Memory B cell (primary cell): ENCODE results near the gene MYADML2.

Experiments used
- ATAC-seq: fragments of 150-1000 bp; cut with Tn5 transposase; 2 replicates; pipeline ENCODE4 v1.10.0; 2021; ENCODE audit warnings: low read depth, mild to moderate bottlenecking, moderate library complexity
- DNase-seq, 2 donors: peaks; one replicate each; pipeline ENCODE4 v3.0.0; 2022; ENCODE audit warnings: low spot score in 2 of 2
- H3K27ac Mint-ChIP-seq: one replicate; pipeline ENCODE4 v1.8.0; 2022; ENCODE audit warnings: mild to moderate bottlenecking, moderate library complexity, mixed read lengths
- H3K27me3 Mint-ChIP-seq: one replicate; pipeline ENCODE4 v1.8.0; 2022; ENCODE audit warnings: mixed read lengths
- H3K36me3 Mint-ChIP-seq: one replicate; pipeline ENCODE4 v1.8.0; 2022; ENCODE audit warnings: mild to moderate bottlenecking, mixed read lengths
- H3K4me1 Mint-ChIP-seq: one replicate; pipeline ENCODE4 v1.8.0; 2022; ENCODE audit warnings: mixed read lengths
- H3K4me3 Mint-ChIP-seq: one replicate; pipeline ENCODE4 v1.8.0; 2022; ENCODE audit warnings: mild to moderate bottlenecking, moderate library complexity, mixed read lengths
- H3K9me3 Mint-ChIP-seq: one replicate; pipeline ENCODE4 v1.8.0; 2022; ENCODE audit warnings: mixed read lengths

Gene MYADML2

GRCh38 chr17:81912441-81913309, 34.4 kb downstream of the MYADML2 start:
- Mint-ChIP-seq H3K27ac (no peak overlapping the region), H3K27me3 (no peaks in the 10 kb centered on the region), H3K4me3 (peak overlapping the region; percentile 22), H3K9me3 (no peaks in the 10 kb centered on the region), H3K4me1 (peaks cover 15% of the 10 kb centered on the region), H3K36me3 (peaks cover 4% of the 10 kb centered on the region)
- ATAC-seq (no peak), DNase-seq (no peak)

DNA sequence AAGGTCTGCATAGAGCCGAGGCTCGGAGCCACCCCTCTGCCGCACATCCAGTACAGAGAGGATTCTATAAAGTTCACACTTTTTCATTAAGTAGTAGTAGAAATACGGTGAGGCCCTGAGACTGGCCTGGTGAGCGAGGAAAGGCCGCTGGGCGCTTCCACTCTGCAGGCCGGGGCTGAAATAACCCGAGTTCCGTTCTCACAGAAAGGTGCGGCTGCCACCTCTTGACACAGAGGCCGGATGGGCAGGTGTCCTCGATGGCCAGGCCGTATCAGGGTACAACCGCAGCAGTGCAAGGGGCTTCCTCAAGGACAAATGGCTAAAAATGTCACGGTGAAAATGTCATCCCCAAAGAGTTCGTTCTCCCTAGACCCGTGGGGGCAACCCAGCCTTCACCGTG, 35.1 kb downstream of the MYADML2 start:
- Mint-ChIP-seq H3K4me1 (peaks cover 10% of the 10 kb centered on the region), H3K36me3 (peaks cover 4% of the 10 kb centered on the region), H3K27me3 (no peaks in the 10 kb centered on the region), H3K27ac (peak overlapping the region; percentile 69), H3K9me3 (no peaks in the 10 kb centered on the region), H3K4me3 (peak overlapping the region; percentile 86)
- ATAC-seq, result no peak
- DNase-seq, result no peak

GRCh38 chr17:81911277-81911961, 35.6 kb downstream of the MYADML2 start, which contains the start of gene PCYT2:
Gene PCYT2, minus strand, starts transcription at chr17:81911399. Its CDS starts 44 bp downstream, at chr17:81911355.
- Mint-ChIP-seq H3K4me3 (peak within 1 kb of the TSS; percentile 86), H3K4me1 (peaks cover 7% of the 10 kb centered on the region), H3K27me3 (no peaks in the 10 kb centered on the region), H3K36me3 (peaks cover 4% of the 10 kb centered on the region), H3K9me3 (no peaks in the 10 kb centered on the region), H3K27ac (peak within 1 kb of the TSS; percentile 69)
- ATAC-seq, result peak; percentile 94
- peak; percentile 84 to 90 for DNase-seq

DNA sequence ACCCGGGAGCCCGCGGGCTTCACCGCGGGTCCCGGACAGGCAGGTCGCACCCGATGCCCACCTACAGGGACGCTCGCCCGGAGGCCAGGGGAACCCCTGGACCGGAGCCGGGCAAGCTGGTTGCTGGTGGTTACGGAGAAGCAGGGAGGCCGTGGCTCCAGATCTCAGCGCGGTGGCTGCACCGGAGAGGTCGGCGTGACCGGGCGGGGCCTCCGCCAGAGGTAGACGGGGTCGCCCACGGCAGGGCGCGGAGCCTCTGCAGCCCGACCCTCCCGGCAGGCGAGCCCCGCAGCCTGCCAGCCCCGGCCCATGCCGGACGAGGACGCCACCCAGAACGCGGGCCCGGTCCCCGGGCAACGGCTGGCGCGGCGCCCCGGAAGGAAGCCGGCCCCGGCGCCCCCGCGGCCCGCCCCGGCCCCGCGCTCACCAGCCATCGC, 36.2 kb downstream of the MYADML2 start:
- Mint-ChIP-seq H3K4me1 (peaks cover 6% of the 10 kb centered on the region), H3K9me3 (no peaks in the 10 kb centered on the region), H3K4me3 (peak overlapping the region; percentile 81), H3K36me3 (peaks cover 4% of the 10 kb centered on the region), H3K27ac (no peak overlapping the region), H3K27me3 (no peaks in the 10 kb centered on the region)
- ATAC-seq (peak; percentile 13), DNase-seq (no peak)

- no peak overlapping the region for H3K27ac Mint-ChIP-seq
Observed at GRCh38 chr17:81909966-81910839, 36.8 kb downstream of the MYADML2 start.

GRCh38 chr17:81909231-81909630, 37.8 kb downstream of the MYADML2 start:
- H3K9me3 Mint-ChIP-seq, result no peaks in the 10 kb centered on the region
- H3K4me1 Mint-ChIP-seq, result peaks cover 4% of the 10 kb centered on the region
- DNase-seq (no peak), ATAC-seq (no peak)
- H3K27ac Mint-ChIP-seq, result no peak overlapping the region
- H3K27me3 Mint-ChIP-seq, result no peaks in the 10 kb centered on the region
- peaks cover 2% of the 10 kb centered on the region for H3K36me3 Mint-ChIP-seq
- H3K4me3 Mint-ChIP-seq, result no peak overlapping the region

More at GRCh38 chr17:81909966-81910839, 36.8 kb downstream of the MYADML2 start:
- DNase-seq (no peak), ATAC-seq (no peak)
- Mint-ChIP-seq H3K27me3 (no peaks in the 10 kb centered on the region), H3K4me3 (peak overlapping the region; percentile 81), H3K4me1 (peaks cover 4% of the 10 kb centered on the region), H3K9me3 (no peaks in the 10 kb centered on the region), H3K36me3 (peaks cover 2% of the 10 kb centered on the region)

DNA sequence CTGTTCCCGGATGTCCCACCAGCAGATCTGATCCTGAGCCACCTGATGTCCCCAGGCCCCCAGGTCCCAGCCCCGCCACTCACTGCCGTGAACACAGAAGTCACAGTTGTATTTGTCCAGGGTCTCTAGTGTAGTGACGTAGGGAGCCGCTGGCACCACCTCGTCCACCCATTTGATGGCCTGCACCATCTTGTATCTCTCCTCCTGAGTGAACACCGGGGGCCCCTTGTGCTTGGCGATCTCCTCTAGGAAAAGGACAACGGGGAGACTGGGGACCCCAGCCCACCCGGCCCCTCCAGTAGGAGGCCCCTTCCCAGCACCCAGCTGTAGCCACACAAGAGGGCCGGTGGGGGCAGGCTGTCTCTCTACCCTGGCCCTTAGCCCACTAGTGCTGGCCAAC, 38.2 kb downstream of the MYADML2 start:
- H3K4me1 Mint-ChIP-seq, result peaks cover 4% of the 10 kb centered on the region
- peaks cover 2% of the 10 kb centered on the region for H3K36me3 Mint-ChIP-seq
- ATAC-seq (no peak), DNase-seq (no peak)
- H3K4me3 Mint-ChIP-seq, result no peak overlapping the region
- no peaks in the 10 kb centered on the region for H3K9me3 Mint-ChIP-seq
- H3K27ac Mint-ChIP-seq, result no peak overlapping the region
- H3K27me3 Mint-ChIP-seq, result no peaks in the 10 kb centered on the region

DNA sequence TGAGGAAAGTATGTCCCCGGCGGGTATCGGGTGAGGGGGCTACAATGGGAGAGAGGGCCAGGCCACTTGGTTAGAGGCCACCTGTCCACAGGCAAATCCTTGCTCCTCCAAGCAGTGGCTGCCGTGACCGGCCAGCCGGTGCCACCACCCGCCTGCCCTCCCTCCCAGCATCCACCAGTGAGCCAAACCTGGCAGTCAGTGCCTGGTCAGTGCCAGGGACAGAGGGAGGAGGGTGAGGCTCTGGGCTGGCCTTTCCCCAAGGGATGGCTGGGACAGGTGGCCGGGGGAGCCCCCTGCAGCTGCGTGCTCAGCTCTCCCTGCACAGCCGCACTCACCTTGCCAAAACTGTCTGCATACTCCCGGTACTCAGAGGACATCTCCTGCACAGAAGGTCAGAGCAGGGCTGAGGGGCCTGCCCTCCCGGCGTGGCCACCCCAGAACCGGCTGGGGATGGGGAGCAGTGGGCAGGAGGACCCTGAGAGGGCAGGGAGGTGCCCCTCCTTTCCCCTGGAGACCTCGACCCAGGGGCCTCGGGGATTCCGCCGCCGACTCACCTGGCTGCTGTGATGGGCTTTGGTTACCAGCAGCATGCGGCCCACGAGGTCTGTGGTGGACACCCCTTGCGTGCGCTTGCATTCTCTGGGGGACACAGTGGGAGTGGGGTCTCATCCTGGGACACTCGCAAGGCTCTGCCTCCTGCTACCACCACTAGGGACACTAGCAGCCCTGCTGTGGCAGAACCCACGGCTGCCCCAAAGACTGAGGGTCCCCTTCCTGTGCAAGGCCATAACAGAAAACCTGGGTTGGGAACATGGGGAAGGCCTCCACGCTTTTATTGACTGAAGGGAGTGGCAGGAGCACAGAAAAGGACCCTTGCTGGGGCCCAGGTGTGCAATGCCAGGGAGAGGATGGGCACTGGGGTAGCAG, 39.6 kb downstream of the MYADML2 start:
- H3K4me3 Mint-ChIP-seq, result no peak overlapping the region

GRCh38 chr17:81906476-81907218, 40.4 kb downstream of the MYADML2 start:
- Mint-ChIP-seq H3K27me3 (no peaks in the 10 kb centered on the region), H3K4me1 (peaks cover 2% of the 10 kb centered on the region), H3K9me3 (no peaks in the 10 kb centered on the region), H3K4me3 (no peak overlapping the region), H3K27ac (no peak overlapping the region), H3K36me3 (no peaks in the 10 kb centered on the region)
- ATAC-seq, result no peak
- no peak for DNase-seq

More for the DNA sequence above, 39.6 kb downstream of the MYADML2 start:
- peaks cover 4% of the 10 kb centered on the region for H3K4me1 Mint-ChIP-seq
- no peak overlapping the region for H3K27ac Mint-ChIP-seq
- ATAC-seq (no peak), DNase-seq (no peak)
- no peaks in the 10 kb centered on the region for H3K36me3 Mint-ChIP-seq
- no peaks in the 10 kb centered on the region for H3K27me3 Mint-ChIP-seq
- no peaks in the 10 kb centered on the region for H3K9me3 Mint-ChIP-seq

DNA sequence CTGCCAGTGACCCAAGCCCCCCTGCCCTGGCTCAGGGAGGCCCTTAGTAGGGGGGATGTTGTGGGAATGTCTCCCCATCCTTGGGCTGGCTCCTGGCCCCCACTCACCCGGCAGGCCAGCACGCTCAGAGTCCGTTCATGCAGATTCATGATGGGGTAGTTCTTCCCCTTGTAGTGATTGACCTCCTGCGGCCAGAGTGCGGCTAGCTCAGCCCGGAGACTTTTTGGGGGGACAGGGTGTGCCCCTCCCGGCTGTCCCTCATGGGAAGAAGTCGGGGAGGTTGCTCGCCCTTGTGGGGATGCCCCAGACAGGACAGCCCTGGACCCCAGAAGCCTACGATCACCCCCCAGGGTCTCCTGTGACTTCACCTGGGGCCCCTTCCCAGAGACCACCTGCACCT, 41.0 kb downstream of the MYADML2 start:
- H3K36me3 Mint-ChIP-seq, result no peaks in the 10 kb centered on the region
- no peak overlapping the region for H3K4me3 Mint-ChIP-seq
- peaks cover 3% of the 10 kb centered on the region for H3K27me3 Mint-ChIP-seq
- no peak overlapping the region for H3K27ac Mint-ChIP-seq
- no peak for ATAC-seq
- peaks cover 2% of the 10 kb centered on the region for H3K4me1 Mint-ChIP-seq
- H3K9me3 Mint-ChIP-seq, result no peaks in the 10 kb centered on the region
- no peak for DNase-seq

- Mint-ChIP-seq H3K27ac (no peak overlapping the region), H3K9me3 (no peaks in the 10 kb centered on the region), H3K36me3 (peaks cover 3% of the 10 kb centered on the region)
Observed at GRCh38 chr17:81905424-81905875, 41.6 kb downstream of the MYADML2 start.

GRCh38 chr17:81904600-81905423, 42.2 kb downstream of the MYADML2 start:
- peaks cover 3% of the 10 kb centered on the region for H3K4me1 Mint-ChIP-seq
- ATAC-seq (no peak), DNase-seq (no peak)
- H3K27me3 Mint-ChIP-seq, result peaks cover 5% of the 10 kb centered on the region
- no peak overlapping the region for H3K27ac Mint-ChIP-seq
- H3K36me3 Mint-ChIP-seq, result peaks cover 5% of the 10 kb centered on the region
- no peak overlapping the region for H3K4me3 Mint-ChIP-seq
- H3K9me3 Mint-ChIP-seq, result no peaks in the 10 kb centered on the region

More at GRCh38 chr17:81905424-81905875, 41.6 kb downstream of the MYADML2 start:
- Mint-ChIP-seq H3K4me1 (peaks cover 5% of the 10 kb centered on the region), H3K27me3 (peaks cover 5% of the 10 kb centered on the region), H3K4me3 (no peak overlapping the region)
- DNase-seq (no peak), ATAC-seq (no peak)
